HG02642 (cell line): ENCODE data around the gene ALG8.

Source experiments
- ATAC-seq: cut with Tn5 transposase; IDR thresholded peaks from one replicate; pipeline ENCODE4 v1.9.1; 2021; ENCODE audit warnings: mild to moderate bottlenecking; ENCODE audit not compliant: unreplicated experiment, poor library complexity

ALG8 gene

DNA sequence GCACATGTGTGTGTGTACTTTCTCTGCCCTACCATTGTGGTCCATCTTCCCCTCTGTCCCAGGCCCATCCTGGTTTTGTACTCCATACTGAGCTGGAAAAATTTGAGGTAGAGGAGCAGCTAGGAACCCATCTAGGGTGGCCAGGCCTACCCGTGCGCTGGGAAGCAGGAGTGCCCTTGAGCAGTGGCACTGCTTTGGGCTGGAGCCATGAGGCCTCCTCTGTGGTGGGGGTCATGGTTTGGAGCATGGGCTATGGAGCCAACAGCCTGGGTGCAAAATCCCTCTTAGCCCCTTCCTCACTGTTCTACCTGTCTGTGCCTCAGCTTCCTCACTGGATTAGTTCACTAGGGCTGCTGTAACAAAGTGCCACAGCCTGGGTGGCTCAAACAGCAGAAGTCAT is 21.9 kb upstream of the ALG8 start:
- ATAC-seq, result no peak

DNA sequence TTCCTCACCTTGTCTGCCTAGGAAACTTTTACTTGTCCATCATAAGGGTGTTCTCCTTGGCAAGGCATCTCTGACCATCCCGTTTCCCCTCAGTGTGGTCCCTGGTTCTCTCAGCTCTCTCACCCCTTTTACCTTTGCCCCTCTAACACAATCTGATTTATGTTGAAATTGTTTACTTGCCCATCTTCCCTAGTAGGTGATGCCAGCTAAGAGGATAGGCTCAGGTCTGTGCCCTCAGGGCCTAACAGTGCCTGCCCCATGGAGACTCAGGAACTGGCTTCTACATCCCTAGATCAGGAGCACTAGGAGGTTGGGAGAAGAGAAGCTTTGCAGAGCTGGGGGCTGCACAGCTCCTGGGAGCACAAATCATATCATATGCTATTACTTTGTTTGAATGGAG is 21.1 kb upstream of the ALG8 start:
- ATAC-seq, result no peak

DNA sequence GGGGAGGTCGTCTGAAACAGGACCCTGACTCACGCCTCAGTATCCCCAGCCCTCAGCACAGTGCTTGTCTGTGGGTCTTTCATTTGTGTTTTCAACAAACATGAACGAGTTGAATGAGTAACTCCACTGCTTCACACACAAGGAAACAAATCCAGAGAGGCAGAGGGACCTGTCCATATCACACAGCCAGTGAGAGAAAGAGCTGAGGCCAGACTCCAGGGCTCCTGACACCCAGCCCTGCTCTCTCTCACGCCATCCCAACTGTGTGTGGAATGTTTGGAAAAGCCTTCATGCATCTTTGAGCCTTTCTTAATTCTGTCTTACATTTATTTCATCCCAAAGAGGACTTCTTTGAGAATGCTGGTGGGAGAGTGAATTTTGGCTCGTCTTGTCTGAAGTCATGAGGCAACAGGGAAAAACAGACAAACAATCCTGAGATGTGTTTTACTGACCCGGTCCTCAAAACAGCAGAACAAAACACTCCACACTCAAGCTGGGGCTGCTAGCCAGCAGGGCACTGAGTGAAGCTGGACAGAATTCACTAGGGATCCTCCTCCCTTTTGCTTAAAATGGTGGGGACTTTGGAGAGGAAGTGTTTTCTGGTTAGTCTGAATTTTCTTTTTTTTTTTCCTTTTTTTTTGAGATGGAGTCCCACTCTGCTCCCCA is 19.7 kb upstream of the ALG8 start:
- ATAC-seq, result no peak

DNA sequence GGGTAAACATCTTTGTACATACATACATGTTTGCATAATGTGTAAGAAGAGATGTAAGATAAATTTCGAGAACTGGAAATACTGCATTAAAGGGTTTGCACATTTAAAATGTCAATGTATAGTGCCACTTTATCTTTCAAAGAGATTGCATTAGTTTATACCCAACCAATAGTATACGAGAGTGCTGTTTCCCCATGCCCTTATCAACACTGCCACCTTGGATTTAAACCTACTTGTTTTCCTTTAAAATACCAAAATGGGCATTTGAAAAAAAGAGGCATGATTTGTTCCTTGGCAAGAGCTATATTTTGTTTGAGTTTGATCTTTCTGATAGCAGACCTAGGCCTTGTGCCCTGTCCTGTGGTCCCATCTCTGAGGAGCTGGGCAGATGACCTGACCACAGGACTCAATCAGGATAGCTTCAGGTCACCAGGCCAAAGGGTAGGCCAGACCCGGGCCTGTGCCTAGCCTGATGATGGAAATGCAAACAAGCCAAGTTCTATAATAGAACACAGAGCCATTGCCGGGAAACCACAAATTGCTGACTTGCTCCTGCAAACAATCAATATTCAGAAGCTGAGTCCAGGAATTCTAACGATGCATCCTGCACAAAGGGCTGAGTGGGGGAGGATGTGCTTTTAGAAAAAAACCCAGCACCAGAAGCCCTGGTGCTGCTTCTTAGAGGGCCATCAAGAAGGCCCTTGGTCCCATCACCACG is 16.9 kb upstream of the ALG8 start:
- no peak for ATAC-seq

DNA sequence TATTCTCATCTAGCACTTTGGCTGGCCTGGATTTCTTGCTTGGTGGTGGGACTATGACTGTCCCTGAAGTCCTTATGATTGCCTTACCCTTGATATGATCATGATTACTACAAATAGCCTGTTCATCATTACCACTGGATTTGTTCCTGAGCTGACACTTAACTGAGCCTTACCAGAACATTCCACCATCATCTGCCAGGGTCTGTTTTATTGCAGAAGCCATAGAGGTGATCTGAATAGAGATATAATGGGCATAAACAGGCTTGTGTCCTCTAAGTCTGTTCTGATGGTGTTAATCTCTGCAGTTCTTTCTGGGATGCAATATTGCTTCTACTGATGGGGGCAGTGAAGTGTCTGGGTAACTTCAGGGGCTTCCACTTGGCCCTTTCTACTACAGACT is 12.4 kb upstream of the ALG8 start:
- no peak for ATAC-seq

DNA sequence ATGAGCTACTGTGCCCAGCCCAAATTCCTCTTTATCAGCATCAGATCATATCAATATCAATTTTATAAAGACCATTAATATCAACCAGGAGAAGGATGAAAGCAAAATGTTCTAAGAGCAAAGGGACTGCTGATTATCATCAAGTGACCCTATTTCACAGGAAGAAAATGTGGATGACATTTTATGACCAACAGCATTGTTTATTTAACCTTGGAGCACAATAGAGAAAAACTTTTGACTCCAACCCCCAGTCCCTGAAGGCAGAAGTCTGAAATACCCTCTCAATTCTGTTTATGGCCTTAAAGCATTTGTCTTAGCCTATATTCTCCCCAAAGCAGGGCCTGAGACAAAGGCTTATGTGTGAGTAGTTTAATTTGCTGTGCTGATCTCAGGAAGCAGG is 11.3 kb upstream of the ALG8 start:
- no peak for ATAC-seq

DNA sequence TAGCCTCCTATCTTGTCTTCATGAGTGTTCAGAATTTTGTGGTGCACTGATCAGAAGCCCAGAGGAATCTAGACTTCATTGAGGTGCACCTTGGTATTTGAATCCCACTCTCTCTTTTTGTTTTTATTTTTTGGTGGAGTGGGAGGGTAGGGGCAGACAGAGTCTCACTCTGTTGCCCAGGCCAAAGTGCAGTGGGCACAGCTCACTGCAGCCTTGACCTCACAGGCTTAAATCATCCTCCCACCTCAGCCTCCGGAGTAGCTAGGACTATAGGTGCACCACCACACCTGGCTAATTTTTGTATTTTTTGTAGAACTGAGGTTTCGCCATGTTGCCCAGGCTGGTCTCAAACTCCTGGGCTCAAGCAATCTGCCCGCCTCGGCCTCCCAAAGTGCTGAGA is 10.9 kb upstream of the ALG8 start:
- ATAC-seq, result no peak

DNA sequence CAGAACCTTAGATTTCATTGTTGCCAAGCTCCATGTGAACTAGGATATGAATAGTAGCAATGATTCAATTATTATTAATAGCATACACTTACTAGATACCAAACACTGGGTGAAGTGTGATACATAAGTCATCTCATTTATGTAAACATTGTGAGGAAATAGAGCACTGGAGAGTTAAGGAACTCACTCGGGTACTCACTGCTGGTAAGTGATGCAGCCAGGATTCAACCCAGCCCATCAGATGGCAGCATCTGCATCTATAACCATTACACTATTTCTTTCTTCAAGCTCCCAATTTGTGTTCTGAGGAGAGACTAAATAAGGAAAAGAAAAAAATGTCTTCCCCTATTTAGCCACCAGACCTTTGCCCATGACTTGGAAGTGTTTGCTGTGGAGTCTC is 10.2 kb upstream of the ALG8 start:
- no peak for ATAC-seq

DNA sequence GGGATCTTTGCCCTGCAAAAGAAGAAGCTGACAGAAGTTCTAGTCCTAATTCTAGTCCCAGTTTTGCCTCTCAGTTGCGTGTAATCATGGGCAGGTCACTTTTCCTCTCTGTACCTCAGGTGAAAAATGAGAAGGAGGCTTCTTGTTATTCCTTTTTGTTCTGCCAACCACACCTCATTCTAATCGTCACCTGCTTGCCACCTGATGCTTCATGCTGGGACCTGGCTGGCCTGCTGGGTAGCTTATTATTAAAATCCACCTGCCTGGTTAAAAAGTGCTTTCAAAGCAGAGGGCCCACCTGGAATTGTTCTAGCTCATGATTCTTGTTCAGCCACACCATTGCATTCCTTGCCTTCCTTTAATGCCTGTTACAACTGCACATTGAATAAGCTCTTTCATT is 8.4 kb upstream of the ALG8 start:
- no peak for ATAC-seq

DNA sequence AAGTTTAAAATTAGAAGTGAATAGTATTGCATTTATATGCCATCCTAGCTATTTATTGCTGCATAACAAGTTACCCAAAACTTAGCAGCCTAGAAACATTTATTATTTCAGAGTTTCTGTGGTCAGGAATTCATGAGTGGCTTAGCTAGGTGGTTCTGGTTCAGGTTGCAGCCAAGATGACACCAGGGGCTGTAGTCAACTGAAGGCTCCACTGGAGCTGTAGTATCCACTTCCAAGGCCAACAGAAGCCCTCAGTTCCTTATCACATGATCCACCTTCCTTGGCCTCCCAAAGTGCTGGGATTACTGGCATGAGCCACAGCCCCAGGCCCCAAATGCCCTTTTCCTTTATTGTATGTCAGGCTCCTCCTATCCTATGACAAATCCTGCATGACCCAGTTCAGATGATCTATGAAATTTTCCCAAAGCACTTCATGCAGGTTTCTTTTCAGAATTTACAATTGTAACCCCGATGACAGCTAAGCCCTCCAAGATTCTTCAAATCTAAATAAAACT is 6.1 kb upstream of the ALG8 start:
- ATAC-seq, result no peak

DNA sequence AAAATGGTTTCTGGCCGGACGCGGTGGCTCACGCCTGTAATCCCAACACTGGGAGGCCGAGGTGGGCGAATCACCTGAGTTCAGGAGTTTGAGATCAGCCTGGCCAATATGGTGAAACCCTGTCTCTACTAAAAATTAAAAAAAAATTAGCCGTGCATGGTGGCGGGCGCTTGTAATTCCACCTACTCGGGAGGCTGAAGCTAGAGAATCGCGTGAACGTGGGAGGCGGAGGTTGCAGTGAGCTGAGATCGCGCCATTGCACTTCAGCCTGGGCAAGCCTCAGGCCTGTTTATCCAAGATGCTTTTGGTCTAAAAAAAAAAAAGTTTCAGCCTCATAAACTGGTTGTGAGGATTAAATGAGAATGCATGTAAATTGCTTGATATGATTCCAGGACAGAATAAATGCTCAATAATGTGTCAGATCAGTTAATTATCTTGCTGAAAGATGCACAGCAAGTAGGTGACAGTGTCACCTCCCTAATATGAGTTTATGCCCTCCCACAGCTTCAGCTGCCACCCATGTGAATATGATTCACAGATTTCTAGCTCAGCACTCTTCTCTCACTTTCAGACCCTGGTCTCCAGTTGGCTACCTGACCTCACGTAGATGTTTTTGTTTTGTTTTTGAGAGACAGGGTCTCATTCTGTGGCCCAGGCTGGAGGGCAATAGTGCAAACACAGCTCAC is 1.1 kb upstream of the ALG8 start:
- ATAC-seq, result no peak

DNA sequence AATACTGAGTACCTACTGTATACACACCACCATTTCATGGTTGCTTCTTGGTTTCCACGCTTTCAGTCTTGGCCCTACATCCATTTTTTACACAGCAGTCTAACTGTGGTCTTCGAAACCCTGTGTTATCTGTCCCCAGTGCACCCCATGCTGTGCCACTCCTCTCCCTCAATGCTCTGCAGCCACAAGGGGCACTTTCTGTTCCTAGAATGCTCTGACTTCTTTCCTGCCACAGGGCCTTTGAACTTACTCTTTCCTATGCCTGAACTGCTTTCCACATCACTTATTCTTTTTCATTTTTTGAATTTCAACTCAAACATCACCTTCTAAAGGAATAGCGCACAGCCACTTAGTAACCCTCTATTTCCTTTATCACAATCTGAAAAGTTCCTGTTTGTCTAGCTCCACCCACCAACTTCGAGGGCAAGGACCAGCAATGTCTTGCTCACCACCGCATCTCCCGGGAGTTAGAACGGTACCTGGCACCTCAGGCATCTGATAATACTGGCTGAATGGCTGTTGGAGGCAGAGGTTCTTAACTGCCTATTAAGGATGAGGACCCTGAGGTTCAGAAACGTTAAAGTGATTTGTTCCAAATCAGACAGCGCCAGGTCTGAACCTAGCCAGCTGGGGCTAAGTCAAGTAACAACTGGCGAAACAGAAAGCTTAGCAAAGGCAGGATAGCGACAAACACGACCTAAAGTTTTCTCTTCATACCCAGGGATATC is 568 bp downstream of the ALG8 start:
- peak; percentile 31 for ATAC-seq

DNA sequence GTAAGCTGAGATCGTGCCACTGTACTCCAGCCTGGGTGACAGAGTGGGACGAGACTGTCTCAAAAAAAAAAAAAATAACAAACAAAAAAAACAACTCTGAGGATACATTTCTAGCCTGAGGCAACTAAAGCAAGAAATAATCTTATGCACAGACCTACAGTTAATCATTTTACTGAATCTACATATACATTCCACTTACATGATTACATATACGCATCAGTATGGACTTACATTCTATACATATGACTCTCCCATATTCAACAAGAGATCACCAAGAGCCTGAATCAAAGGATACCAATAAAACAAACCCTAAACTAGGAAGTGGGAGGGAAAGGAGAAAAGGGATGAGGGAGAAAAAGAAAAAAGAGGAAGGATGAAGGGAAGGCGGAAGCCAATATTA is 1.1 kb downstream of the ALG8 start:
- ATAC-seq, result no peak

DNA sequence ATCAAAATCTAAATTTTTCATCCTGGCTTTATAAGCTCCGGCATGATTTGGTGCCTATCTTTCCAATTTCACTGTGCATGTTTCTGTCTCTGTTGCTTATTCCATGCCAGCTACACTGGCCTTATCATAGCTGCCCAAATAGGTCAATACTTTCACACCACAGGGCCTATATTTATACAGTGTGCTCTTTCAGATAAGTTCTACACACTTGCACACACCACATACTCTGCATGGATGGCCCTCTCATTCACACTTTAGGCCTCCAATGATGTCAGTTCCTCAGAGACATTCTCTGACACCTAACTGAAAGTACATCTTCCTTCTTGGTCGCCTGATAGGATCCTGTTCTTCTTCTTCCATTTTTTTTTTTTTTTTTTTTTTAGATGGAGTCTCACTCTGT is 7.0 kb downstream of the ALG8 start:
- ATAC-seq, result no peak

DNA sequence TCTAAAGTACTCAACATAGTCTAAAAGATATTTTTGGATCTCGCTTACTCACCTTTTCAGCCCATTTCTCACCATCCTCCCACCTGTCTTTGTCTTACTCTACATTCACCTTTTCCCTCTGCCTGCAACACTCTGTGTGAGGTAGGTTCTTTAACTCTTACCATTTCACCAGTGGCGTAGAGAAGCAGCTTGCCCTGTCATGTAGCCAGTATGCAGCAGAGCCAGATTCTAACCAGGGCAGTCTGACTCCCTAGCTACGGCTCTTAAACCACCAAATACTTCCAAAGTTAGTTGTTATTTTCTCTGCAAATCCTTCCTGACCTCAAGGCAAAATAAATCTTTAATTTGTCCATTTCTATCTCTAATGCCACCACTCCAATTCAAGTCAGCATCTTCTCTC is 7.5 kb downstream of the ALG8 start:
- no peak for ATAC-seq

DNA sequence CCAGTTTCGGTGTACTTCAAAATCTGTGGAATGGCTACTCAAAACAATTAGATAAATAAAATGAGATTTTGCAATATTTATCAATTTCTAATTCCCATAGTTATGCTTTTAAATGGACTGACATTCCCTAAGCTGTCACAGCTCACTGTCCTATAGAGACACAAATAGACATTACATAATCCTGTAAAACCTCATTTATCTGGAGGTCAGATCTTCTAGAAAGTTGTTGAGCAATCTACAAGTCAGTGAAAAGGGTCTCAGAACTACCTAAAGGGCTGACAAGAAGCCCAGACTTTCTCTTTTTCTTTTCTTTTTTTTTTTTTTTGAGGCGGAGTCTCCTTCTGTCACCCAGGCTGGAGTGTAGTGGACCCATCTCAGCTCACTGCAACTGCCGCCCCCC is 12.0 kb downstream of the ALG8 start:
- no peak for ATAC-seq

DNA sequence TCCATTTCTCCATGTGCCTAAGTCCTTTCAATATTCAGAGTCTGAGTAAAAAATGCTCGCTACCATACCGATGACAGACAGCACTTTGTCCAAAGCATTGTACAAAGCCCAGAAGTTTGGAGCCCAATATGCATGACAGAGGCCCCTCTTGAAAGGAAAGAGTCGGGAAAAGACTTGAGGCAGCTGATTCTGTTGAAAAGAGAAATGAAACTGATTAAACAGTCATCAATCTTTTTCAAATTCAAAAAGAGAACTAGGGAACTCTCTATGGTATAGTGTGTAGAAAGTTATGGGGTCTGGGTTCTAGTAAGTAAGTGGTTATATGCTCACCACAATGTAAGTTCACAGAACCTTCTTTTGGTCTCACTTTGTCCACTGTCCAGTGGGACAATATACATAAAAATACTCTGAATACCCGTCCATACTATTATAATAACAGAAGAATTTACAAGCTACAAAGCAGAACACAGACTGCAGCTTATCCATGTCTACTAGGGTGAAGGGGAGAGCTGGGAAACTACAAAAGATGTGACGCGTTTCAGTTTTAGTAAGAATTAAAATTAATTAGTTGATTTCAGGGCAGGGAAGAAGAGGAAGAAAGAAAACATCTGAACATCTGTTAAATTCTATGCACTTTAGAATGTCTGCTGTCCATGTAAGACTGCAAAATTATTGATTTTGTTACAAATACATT is 26.7 kb downstream of the ALG8 start:
- peak; percentile 48 for ATAC-seq

DNA sequence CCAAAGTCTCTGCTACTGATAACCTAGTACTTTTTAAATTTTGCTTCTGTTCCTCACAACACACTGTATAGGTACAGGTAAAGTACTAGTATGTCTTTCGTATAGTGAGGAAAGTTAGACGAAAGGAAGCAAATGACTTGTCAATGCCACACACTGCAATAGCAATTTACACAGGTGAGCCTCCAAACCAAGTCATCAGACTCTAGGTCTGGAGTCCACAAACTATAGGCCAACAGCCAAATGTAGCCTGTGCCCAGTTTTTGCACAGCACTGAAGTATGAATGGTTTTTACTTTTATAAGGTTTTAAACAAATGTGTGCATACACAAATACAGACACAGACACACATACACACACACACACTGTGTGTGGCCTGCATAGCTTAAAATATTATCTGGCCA is 28.1 kb downstream of the ALG8 start:
- no peak for ATAC-seq

DNA sequence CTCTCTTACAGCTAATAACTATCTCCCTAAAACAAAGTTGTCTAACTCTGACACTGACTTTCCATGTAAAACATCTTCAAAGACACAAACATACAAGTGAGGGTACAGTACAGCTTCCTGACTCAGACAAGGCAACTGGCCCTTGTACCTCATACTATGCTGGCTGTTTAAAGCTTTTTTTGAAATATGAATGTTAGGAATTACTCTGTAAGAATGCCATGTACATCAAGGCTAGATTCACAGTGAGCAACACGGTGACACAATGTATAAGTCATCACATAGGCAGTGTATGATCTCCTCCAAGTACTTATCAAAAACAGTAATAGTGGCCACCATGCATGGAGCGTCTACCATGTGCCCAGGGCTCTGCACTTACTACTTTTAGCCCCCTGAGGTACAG is 28.6 kb downstream of the ALG8 start:
- ATAC-seq, result no peak

DNA sequence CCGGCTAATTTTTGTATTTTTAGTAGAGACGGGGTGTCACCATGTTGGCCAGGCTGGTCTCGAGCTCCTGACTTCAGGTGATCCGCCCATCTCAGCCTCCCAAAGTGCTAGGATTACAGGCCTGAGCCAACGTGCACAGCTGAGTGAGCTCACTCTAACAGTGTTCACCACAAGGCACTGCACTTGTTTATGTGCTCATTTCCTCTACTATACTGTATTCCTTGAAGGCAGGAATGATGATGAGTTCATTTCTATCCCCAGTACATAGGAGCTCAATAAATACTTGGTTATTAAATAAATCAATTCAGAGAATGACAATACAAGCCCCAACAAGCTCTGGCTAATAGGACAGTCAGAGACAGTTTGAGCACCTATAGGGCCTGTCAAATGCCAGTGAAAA is 29.1 kb downstream of the ALG8 start:
- ATAC-seq, result no peak
